Measurements from ENCODE around the gene ADIPOR2.

GRCh38 chr12:1809591-1810190 is 118.8 kb downstream of the ADIPOR2 start:
- TF ChIP-seq POLR2A (IDR thresholded peaks at IDR 0.05) (no peak), POLR2AphosphoS5 (IDR thresholded peaks at IDR 0.05) (no peak), CTCF (IDR thresholded peaks at IDR 0.05) (no peak)

Measured in sigmoid colon (tissue), 4 donors.